ENCODE data around the gene PPARA. TPM values are rescaled to one million over a fixed set of nuclear protein-coding genes. Genes with fewer than 3 reads are reported as not detected.
A peak's percentile ranks its signal among the peaks of the same experiment; 100 is the strongest.

PPARA gene
- total RNA-seq, 1 donor from 2014 or later, result 8.4 TPM

DNA sequence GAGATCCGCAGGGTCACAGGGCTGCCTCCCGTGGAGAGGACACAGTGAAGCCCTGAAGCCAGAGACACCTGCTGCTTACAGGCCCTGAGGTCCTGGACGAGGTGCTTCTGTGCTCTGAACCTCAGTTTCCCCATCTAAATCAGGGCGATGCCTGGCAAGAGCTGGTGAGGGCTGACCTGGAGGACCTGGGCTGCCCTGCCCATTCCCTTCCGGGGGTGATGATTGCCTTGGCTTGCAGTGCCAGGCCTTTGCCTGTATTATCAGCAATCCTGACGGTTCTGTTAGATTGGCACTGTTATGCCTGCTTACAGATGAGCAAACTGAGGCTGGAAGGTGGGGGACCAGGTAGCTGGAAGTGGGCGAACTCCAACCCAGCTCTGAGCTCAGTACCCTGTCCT is 138.5 kb downstream of the PPARA start:
- Histone ChIP-seq H3K9ac (ENCODE audit: low read length) (no peak overlapping the region), H3K27me3 (ENCODE audit: insufficient read depth, low read length) (no peaks in the 10 kb centered on the region), H3K27ac (ENCODE audit: low read depth, low read length) (no peak overlapping the region), H3K4me3 (ENCODE audit: insufficient read depth, low read depth, low read length) (no peak overlapping the region), H2AFZ (ENCODE audit: low read depth, low read length) (no peak overlapping the region), H3K4me1 (ENCODE audit: insufficient read depth, low read length) (peaks cover 5% of the 10 kb centered on the region), H3K79me2 (ENCODE audit: insufficient read depth, low read length) (no peaks in the 10 kb centered on the region), H4K20me1 (ENCODE audit: insufficient read depth, low read length) (no peaks in the 10 kb centered on the region), H3K4me2 (ENCODE audit: low read length) (no peak overlapping the region), H3K9me3 (ENCODE audit: insufficient read depth, low read depth, low read length) (no peaks in the 10 kb centered on the region), H3K36me3 (ENCODE audit: insufficient read depth, low read length) (peaks cover 10% of the 10 kb centered on the region)
- peaks cover 18% of the 10 kb centered on the region for H3K36me3 Mint-ChIP-seq (ENCODE audit: low read depth, unreplicated experiment)
- FAIRE-seq (no peak), DNase-seq (ENCODE audit: low read depth) (no peak)
- peaks cover 11% of the 10 kb centered on the region for H3K4me1 Mint-ChIP-seq (ENCODE audit: low read depth, unreplicated experiment)
- TF ChIP-seq EZH2 (IDR thresholded peaks at IDR 0.05; ENCODE audit: insufficient read depth, low read length), result no peak
- TF ChIP-seq, protein P1, sequence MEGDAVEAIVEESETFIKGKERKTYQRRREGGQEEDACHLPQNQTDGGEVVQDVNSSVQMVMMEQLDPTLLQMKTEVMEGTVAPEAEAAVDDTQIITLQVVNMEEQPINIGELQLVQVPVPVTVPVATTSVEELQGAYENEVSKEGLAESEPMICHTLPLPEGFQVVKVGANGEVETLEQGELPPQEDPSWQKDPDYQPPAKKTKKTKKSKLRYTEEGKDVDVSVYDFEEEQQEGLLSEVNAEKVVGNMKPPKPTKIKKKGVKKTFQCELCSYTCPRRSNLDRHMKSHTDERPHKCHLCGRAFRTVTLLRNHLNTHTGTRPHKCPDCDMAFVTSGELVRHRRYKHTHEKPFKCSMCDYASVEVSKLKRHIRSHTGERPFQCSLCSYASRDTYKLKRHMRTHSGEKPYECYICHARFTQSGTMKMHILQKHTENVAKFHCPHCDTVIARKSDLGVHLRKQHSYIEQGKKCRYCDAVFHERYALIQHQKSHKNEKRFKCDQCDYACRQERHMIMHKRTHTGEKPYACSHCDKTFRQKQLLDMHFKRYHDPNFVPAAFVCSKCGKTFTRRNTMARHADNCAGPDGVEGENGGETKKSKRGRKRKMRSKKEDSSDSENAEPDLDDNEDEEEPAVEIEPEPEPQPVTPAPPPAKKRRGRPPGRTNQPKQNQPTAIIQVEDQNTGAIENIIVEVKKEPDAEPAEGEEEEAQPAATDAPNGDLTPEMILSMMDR (IDR thresholded peaks at IDR 0.05; ENCODE audit: insufficient read depth, low read depth, low read length), result no peak
- H3K9me3 Mint-ChIP-seq (ENCODE audit: unreplicated experiment), result no peaks in the 10 kb centered on the region
- H3K27me3 Mint-ChIP-seq (ENCODE audit: low read depth, unreplicated experiment), result no peaks in the 10 kb centered on the region
- no peak overlapping the region for H3K4me3 Mint-ChIP-seq (ENCODE audit: unreplicated experiment)
- H3K27ac Mint-ChIP-seq (ENCODE audit: unreplicated experiment), result no peak overlapping the region

DNA sequence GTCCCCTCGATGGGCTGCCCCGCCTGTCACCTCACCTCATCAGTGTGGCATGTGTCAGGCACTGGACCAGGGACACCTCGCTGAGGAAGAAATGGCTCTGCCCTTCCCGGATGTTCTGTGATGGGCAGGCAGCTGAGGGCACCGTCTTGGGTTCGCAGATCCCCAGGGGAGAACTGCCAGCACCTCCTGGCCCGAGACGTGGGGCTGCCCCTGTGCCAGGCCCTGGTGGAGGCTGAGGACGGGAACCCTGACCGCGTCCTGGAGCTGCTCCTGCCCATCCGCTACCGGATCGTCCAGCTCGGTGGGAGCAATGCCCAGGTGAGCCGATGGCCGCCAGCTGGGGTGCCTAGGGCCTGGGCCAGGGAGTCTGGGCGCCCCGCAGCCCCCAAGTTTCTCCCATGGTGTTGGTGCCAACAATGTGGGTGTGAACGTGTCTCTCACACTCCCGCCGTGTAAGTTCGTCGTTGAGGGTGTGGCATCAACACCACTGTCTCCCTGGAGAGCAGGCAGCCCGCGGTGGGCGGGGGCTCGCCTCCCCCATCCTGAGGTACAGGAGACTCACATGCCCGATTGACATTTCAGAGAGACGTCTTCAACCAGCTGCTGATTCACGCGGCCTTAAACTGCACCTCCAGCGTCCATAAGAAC is 139.0 kb downstream of the PPARA start:
- H3K36me3 ChIP-seq (ENCODE audit: insufficient read depth, low read length), result peaks cover 9% of the 10 kb centered on the region
- no peak overlapping the region for H3K9ac ChIP-seq (ENCODE audit: low read length)
- Mint-ChIP-seq H3K27ac (ENCODE audit: unreplicated experiment) (no peak overlapping the region), H3K36me3 (ENCODE audit: low read depth, unreplicated experiment) (peaks cover 16% of the 10 kb centered on the region), H3K4me1 (ENCODE audit: low read depth, unreplicated experiment) (peaks cover 14% of the 10 kb centered on the region), H3K9me3 (ENCODE audit: unreplicated experiment) (no peaks in the 10 kb centered on the region), H3K4me3 (ENCODE audit: unreplicated experiment) (no peak overlapping the region), H3K27me3 (ENCODE audit: low read depth, unreplicated experiment) (no peaks in the 10 kb centered on the region)
- no peaks in the 10 kb centered on the region for H3K9me3 ChIP-seq (ENCODE audit: insufficient read depth, low read depth, low read length)
- no peak overlapping the region for H3K4me2 ChIP-seq (ENCODE audit: low read length)
- no peaks in the 10 kb centered on the region for H4K20me1 ChIP-seq (ENCODE audit: insufficient read depth, low read length)
- peaks cover 5% of the 10 kb centered on the region for H3K4me1 ChIP-seq (ENCODE audit: insufficient read depth, low read length)
- TF ChIP-seq, protein P1 (IDR thresholded peaks at IDR 0.05; ENCODE audit: insufficient read depth, low read depth, low read length), result no peak
- no peak for TF ChIP-seq EZH2 (IDR thresholded peaks at IDR 0.05; ENCODE audit: insufficient read depth, low read length)
- H3K27ac ChIP-seq (ENCODE audit: low read depth, low read length), result no peak overlapping the region
- DNase-seq (ENCODE audit: low read depth) (no peak), FAIRE-seq (no peak)
- H3K79me2 ChIP-seq (ENCODE audit: insufficient read depth, low read length), result no peaks in the 10 kb centered on the region
- H2AFZ ChIP-seq (ENCODE audit: low read depth, low read length), result no peak overlapping the region
- no peaks in the 10 kb centered on the region for H3K27me3 ChIP-seq (ENCODE audit: insufficient read depth, low read length)
- no peak overlapping the region for H3K4me3 ChIP-seq (ENCODE audit: insufficient read depth, low read depth, low read length)

DNA sequence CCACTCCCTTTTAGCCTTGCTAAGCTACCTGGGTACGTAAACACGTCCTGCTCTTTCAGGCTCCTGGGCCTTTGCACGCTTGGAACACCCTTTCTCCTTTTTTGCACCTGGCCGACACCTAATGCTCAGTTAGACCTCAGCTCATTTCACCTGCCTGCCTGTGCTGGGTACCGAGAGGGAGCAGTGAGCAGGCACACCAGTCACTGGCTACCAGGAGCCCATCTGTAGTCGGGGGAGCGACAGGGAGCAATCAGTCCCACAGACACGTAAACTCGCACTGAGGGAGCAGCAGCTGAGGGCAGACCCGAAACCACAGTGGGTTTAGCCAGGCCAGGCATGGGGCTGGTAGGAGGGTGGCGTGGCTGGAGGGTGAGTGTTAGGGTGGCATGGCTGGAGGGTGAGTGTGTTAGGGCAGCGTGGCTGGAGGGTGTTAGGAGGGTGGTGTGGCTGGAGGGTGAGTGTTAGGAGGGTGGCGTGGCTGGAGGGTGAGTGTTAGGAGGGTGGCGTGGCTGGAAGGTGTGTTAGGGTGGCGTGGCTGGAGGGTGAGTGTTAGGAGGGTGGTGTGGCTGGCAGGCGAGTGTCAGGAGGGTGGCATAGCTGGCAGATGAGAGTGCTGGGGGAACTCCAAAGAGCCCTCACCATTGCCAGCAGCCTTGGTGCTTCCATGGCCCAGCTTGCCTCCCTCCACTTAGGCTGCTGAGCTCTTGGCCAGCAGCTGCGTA is 140.0 kb downstream of the PPARA start:
- DNase-seq (ENCODE audit: low read depth) (no peak), FAIRE-seq (no peak)
- H3K9me3 Mint-ChIP-seq (ENCODE audit: unreplicated experiment), result no peaks in the 10 kb centered on the region
- H3K4me2 ChIP-seq (ENCODE audit: low read length), result no peak overlapping the region
- no peak overlapping the region for H3K4me3 ChIP-seq (ENCODE audit: insufficient read depth, low read depth, low read length)
- TF ChIP-seq, protein P1 (IDR thresholded peaks at IDR 0.05; ENCODE audit: insufficient read depth, low read depth, low read length), result no peak
- TF ChIP-seq EZH2 (IDR thresholded peaks at IDR 0.05; ENCODE audit: insufficient read depth, low read length), result no peak
- no peak overlapping the region for H2AFZ ChIP-seq (ENCODE audit: low read depth, low read length)
- no peak overlapping the region for H3K4me3 Mint-ChIP-seq (ENCODE audit: unreplicated experiment)
- H3K9ac ChIP-seq (ENCODE audit: low read length), result no peak overlapping the region
- H3K36me3 Mint-ChIP-seq (ENCODE audit: low read depth, unreplicated experiment), result peaks cover 13% of the 10 kb centered on the region
- H3K27ac Mint-ChIP-seq (ENCODE audit: unreplicated experiment), result peak overlapping the region; percentile 26
- peaks cover 5% of the 10 kb centered on the region for H3K4me1 ChIP-seq (ENCODE audit: insufficient read depth, low read length)
- no peaks in the 10 kb centered on the region for H3K27me3 Mint-ChIP-seq (ENCODE audit: low read depth, unreplicated experiment)
- peaks cover 5% of the 10 kb centered on the region for H3K36me3 ChIP-seq (ENCODE audit: insufficient read depth, low read length)
- H3K27me3 ChIP-seq (ENCODE audit: insufficient read depth, low read length), result no peaks in the 10 kb centered on the region
- no peaks in the 10 kb centered on the region for H4K20me1 ChIP-seq (ENCODE audit: insufficient read depth, low read length)
- no peaks in the 10 kb centered on the region for H3K9me3 ChIP-seq (ENCODE audit: insufficient read depth, low read depth, low read length)
- H3K79me2 ChIP-seq (ENCODE audit: insufficient read depth, low read length), result no peaks in the 10 kb centered on the region
- H3K4me1 Mint-ChIP-seq (ENCODE audit: low read depth, unreplicated experiment), result peaks cover 15% of the 10 kb centered on the region
- H3K27ac ChIP-seq (ENCODE audit: low read depth, low read length), result no peak overlapping the region

Data from astrocyte (in vitro differentiated cells and primary cell).